Muscle layer of colon (tissue), 2 donors: ENCODE results near the gene CAMSAP1.

Experiments
- H3K27ac ChIP-seq: one replicate; pipeline ENCODE4 v1.7.0; 2013; ENCODE audit warnings: low read depth, mild to moderate bottlenecking, low read length, moderate library complexity
- H3K27me3 ChIP-seq, 2 donors: one replicate each; pipeline ENCODE4 v1.7.0; 2013; ENCODE audit warnings: low read length in 2 of 2, mild to moderate bottlenecking in 2 of 2; ENCODE audit not compliant: insufficient read depth in 2 of 2, control insufficient read depth in 1 of 2
- H3K36me3 ChIP-seq: one replicate; pipeline ENCODE4 v1.7.0; 2013; ENCODE audit warnings: mild to moderate bottlenecking, low read length; ENCODE audit not compliant: insufficient read depth
- H3K4me1 ChIP-seq: one replicate; pipeline ENCODE4 v1.7.0; 2013; ENCODE audit warnings: mild to moderate bottlenecking, low read length; ENCODE audit not compliant: insufficient read depth
- H3K4me3 ChIP-seq, 2 donors: one replicate each; pipeline ENCODE4 v1.7.0; 2013; ENCODE audit warnings: low read length in 2 of 2, low read depth in 1 of 2, mild to moderate bottlenecking in 1 of 2, moderate library complexity in 1 of 2
- H3K9ac ChIP-seq: one replicate; pipeline ENCODE4 v1.7.0; 2013; ENCODE audit warnings: low read length
- H3K9me3 ChIP-seq: one replicate; pipeline ENCODE4 v1.7.0; 2013; ENCODE audit warnings: mild to moderate bottlenecking, low read length
- donor health status: abdominal sarcoma.
- donor health status: Adenocarcinoma of cecum.

The CAMSAP1 gene

GRCh38 chr9:135933114-135933513, 25.8 kb upstream of the CAMSAP1 start:
- Histone ChIP-seq H3K4me3 (no peak overlapping the region), H3K36me3 (peaks cover 50% of the 10 kb centered on the region), H3K27ac (no peak overlapping the region), H3K27me3 (no peaks in the 10 kb centered on the region), H3K4me1 (no peaks in the 10 kb centered on the region), H3K9ac (no peak overlapping the region), H3K9me3 (no peaks in the 10 kb centered on the region)

GRCh38 chr9:135932656-135933055, 25.3 kb upstream of the CAMSAP1 start:
- Histone ChIP-seq H3K4me3 (no peak overlapping the region), H3K4me1 (no peaks in the 10 kb centered on the region), H3K27ac (no peak overlapping the region), H3K27me3 (no peaks in the 10 kb centered on the region), H3K9me3 (no peaks in the 10 kb centered on the region), H3K36me3 (peaks cover 46% of the 10 kb centered on the region), H3K9ac (no peak overlapping the region)

- Histone ChIP-seq H3K4me1 (no peaks in the 10 kb centered on the region), H3K9me3 (no peaks in the 10 kb centered on the region), H3K4me3 (no peak overlapping the region), H3K27ac (no peak overlapping the region), H3K36me3 (peaks cover 35% of the 10 kb centered on the region), H3K9ac (no peak overlapping the region), H3K27me3 (no peaks in the 10 kb centered on the region)
Measured at GRCh38 chr9:135931349-135931820, 24.0 kb upstream of the CAMSAP1 start.

GRCh38 chr9:135930446-135931345, 23.4 kb upstream of the CAMSAP1 start:
- Histone ChIP-seq H3K36me3 (peaks cover 29% of the 10 kb centered on the region), H3K27ac (no peak overlapping the region), H3K4me1 (no peaks in the 10 kb centered on the region), H3K9me3 (no peaks in the 10 kb centered on the region), H3K27me3 (no peaks in the 10 kb centered on the region), H3K4me3 (no peak overlapping the region), H3K9ac (no peak overlapping the region)

GRCh38 chr9:135929656-135930445, 22.5 kb upstream of the CAMSAP1 start:
- no peak overlapping the region for H3K4me3 ChIP-seq

GRCh38 chr9:135928731-135929655, 21.6 kb upstream of the CAMSAP1 start:
- Histone ChIP-seq H3K27me3 (no peaks in the 10 kb centered on the region), H3K27ac (no peak overlapping the region), H3K9ac (no peak overlapping the region), H3K9me3 (no peaks in the 10 kb centered on the region), H3K4me3 (no peak overlapping the region), H3K4me1 (no peaks in the 10 kb centered on the region), H3K36me3 (peaks cover 27% of the 10 kb centered on the region)

More at GRCh38 chr9:135929656-135930445, 22.5 kb upstream of the CAMSAP1 start:
- H3K9ac ChIP-seq, result no peak overlapping the region
- H3K36me3 ChIP-seq, result peaks cover 29% of the 10 kb centered on the region
- no peak overlapping the region for H3K27ac ChIP-seq
- H3K4me1 ChIP-seq, result no peaks in the 10 kb centered on the region
- no peaks in the 10 kb centered on the region for H3K27me3 ChIP-seq
- H3K9me3 ChIP-seq, result no peaks in the 10 kb centered on the region

GRCh38 chr9:135928074-135928730, 20.9 kb upstream of the CAMSAP1 start:
- no peak overlapping the region for H3K27ac ChIP-seq
- H3K36me3 ChIP-seq, result peaks cover 23% of the 10 kb centered on the region
- no peaks in the 10 kb centered on the region for H3K9me3 ChIP-seq
- H3K9ac ChIP-seq, result no peak overlapping the region
- H3K27me3 ChIP-seq, result no peaks in the 10 kb centered on the region
- H3K4me3 ChIP-seq, result no peak overlapping the region
- no peaks in the 10 kb centered on the region for H3K4me1 ChIP-seq

GRCh38 chr9:135927195-135928013, 20.1 kb upstream of the CAMSAP1 start:
- H3K27ac ChIP-seq, result no peak overlapping the region
- no peak overlapping the region for H3K4me3 ChIP-seq
- H3K9ac ChIP-seq, result no peak overlapping the region
- no peaks in the 10 kb centered on the region for H3K27me3 ChIP-seq
- H3K36me3 ChIP-seq, result peaks cover 15% of the 10 kb centered on the region
- no peaks in the 10 kb centered on the region for H3K4me1 ChIP-seq
- H3K9me3 ChIP-seq, result no peaks in the 10 kb centered on the region

- no peaks in the 10 kb centered on the region for H3K4me1 ChIP-seq
Measured at GRCh38 chr9:135926402-135927194, 19.3 kb upstream of the CAMSAP1 start.

More at GRCh38 chr9:135926402-135927194, 19.3 kb upstream of the CAMSAP1 start:
- Histone ChIP-seq H3K4me3 (no peak overlapping the region), H3K36me3 (peaks cover 12% of the 10 kb centered on the region), H3K9ac (no peak overlapping the region), H3K9me3 (no peaks in the 10 kb centered on the region), H3K27me3 (no peaks in the 10 kb centered on the region), H3K27ac (no peak overlapping the region)
